RWPE2 (cell line): ENCODE results near the gene C2orf81.
"Not testable (repeated sequence)": the region's sequence is repeated elsewhere in the genome, so short reads cannot be mapped to it uniquely, and the experiment has no call there.

ENCODE experiments used
- ATAC-seq: fragments of 200-7000 bp; cut with Tn5 transposase; 3 replicates; pipeline ENCODE4 v1.9.1; 2021; ENCODE audit warnings: low read depth
- DNase-seq: peaks from one replicate; pipeline ENCODE4 v3.0.0-alpha.2; 2020; ENCODE audit warnings: low spot score
- H3K27ac ChIP-seq: fragments of 450-650 bp; 2 replicates; pipeline ENCODE4 v1.5.1; 2017; ENCODE audit warnings: mild to moderate bottlenecking; ENCODE audit not compliant: poor library complexity, severe bottlenecking
- H3K27me3 ChIP-seq: fragments of 250-450 bp; sonication (Bioruptor Pico); 2 replicates; pipeline ENCODE4 v1.5.1; 2021; ENCODE audit warnings: mild to moderate bottlenecking, moderate library complexity; ENCODE audit not compliant: insufficient read depth, poor library complexity, severe bottlenecking
- H3K36me3 ChIP-seq: fragments of 250-450 bp; sonication (Bioruptor Pico); 2 replicates; pipeline ENCODE4 v1.5.1; 2020; ENCODE audit warnings: low read depth, mild to moderate bottlenecking, moderate library complexity
- H3K4me1 ChIP-seq: fragments of 250-450 bp; sonication (Bioruptor Pico); 2 replicates; pipeline ENCODE4 v1.5.1; 2021; ENCODE audit warnings: mild to moderate bottlenecking, moderate library complexity; ENCODE audit not compliant: insufficient read depth, poor library complexity, severe bottlenecking
- H3K4me3 ChIP-seq: fragments of 250-450 bp; sonication (Bioruptor Pico); 2 replicates; pipeline ENCODE4 v1.5.1; 2021; ENCODE audit warnings: mild to moderate bottlenecking, moderate library complexity; ENCODE audit not compliant: severe bottlenecking
- H3K9me3 ChIP-seq: fragments of 250-450 bp; sonication (Bioruptor Pico); 2 replicates; pipeline ENCODE4 v1.5.1; 2021; ENCODE audit warnings: mild to moderate bottlenecking, moderate library complexity; ENCODE audit not compliant: severe bottlenecking
- CTCF ChIP-seq: fragments of 450-650 bp; IDR thresholded peaks from one replicate; pipeline ENCODE4 v1.5.1; 2017; ENCODE audit warnings: mild to moderate bottlenecking, moderate library complexity; ENCODE audit not compliant: poor library complexity, severe bottlenecking

C2orf81 gene

GRCh38 chr2:74448771-74449170, 27.4 kb upstream of the C2orf81 start:
- TF ChIP-seq CTCF: no peak
- Histone ChIP-seq H3K27ac (no peak overlapping the region), H3K36me3 (no peaks in the 10 kb centered on the region), H3K4me1 (peaks cover 6% of the 10 kb centered on the region), H3K9me3 (no peaks in the 10 kb centered on the region), H3K27me3 (no peaks in the 10 kb centered on the region), H3K4me3 (no peak overlapping the region)
- DNase-seq (no peak), ATAC-seq (peak; percentile 55)

- peaks cover 9% of the 10 kb centered on the region for H3K4me1 ChIP-seq
- H3K4me3 ChIP-seq: no peak overlapping the region
- no peaks in the 10 kb centered on the region for H3K9me3 ChIP-seq
- no peaks in the 10 kb centered on the region for H3K27me3 ChIP-seq
- H3K27ac ChIP-seq: no peak overlapping the region
- TF ChIP-seq CTCF: no peak
- no peak for ATAC-seq
- H3K36me3 ChIP-seq: no peaks in the 10 kb centered on the region
- no peak for DNase-seq
Observed at GRCh38 chr2:74447230-74447999, 26.0 kb upstream of the C2orf81 start.

GRCh38 chr2:74444498-74445318, 23.3 kb upstream of the C2orf81 start:
- no peaks in the 10 kb centered on the region for H3K27me3 ChIP-seq
- ATAC-seq: no peak
- no peaks in the 10 kb centered on the region; the same call in 1 of the 2 replicates for H3K36me3 ChIP-seq
- no peaks in the 10 kb centered on the region for H3K9me3 ChIP-seq
- DNase-seq: no peak
- no peak overlapping the region for H3K27ac ChIP-seq
- H3K4me1 ChIP-seq: peaks cover 13% of the 10 kb centered on the region
- no peak for TF ChIP-seq CTCF
- no peak overlapping the region for H3K4me3 ChIP-seq

- DNase-seq, H3K36me3 ChIP-seq, H3K9me3 ChIP-seq, ATAC-seq, H3K27me3 ChIP-seq: not testable (repeated sequence)
- Histone ChIP-seq H3K27ac (peak overlapping the region; percentile 84), H3K4me3 (peak overlapping the region; percentile 42), H3K4me1 (peaks cover 14% of the 10 kb centered on the region)
Observed at GRCh38 chr2:74442483-74443297, 21.3 kb upstream of the C2orf81 start.
